ENCODE measurements around the gene GATA3.

The GATA3 gene

GRCh38 chr10:8103543-8103942, 49.1 kb downstream of the GATA3 start:
- DNase-seq, result no peak

GRCh38 chr10:8104005-8104404, 49.5 kb downstream of the GATA3 start:
- no peak for DNase-seq

- DNase-seq, result no peak
These were observed 50.2 kb downstream of the GATA3 start for GRCh38 chr10:8104721-8105120.

- no peak for DNase-seq
These were observed 51.4 kb downstream of the GATA3 start for GRCh38 chr10:8105932-8106331.

- no peak for DNase-seq
These were observed 57.9 kb downstream of the GATA3 start for GRCh38 chr10:8112230-8112905.

GRCh38 chr10:8112942-8113442, 58.5 kb downstream of the GATA3 start:
- no peak for DNase-seq

GRCh38 chr10:8113616-8114015, 59.1 kb downstream of the GATA3 start:
- no peak for DNase-seq

- no peak for DNase-seq
These were observed 60.5 kb downstream of the GATA3 start for GRCh38 chr10:8114741-8115617.

- DNase-seq, result no peak
These were observed 61.1 kb downstream of the GATA3 start for GRCh38 chr10:8115618-8115980.

GRCh38 chr10:8116474-8116873, 62.0 kb downstream of the GATA3 start:
- DNase-seq, result no peak

- DNase-seq, result no peak
These were observed 62.5 kb downstream of the GATA3 start for GRCh38 chr10:8116926-8117493.

GRCh38 chr10:8121201-8121890, 66.9 kb downstream of the GATA3 start:
- DNase-seq, result no peak

- no peak for DNase-seq
These were observed 68.3 kb downstream of the GATA3 start for GRCh38 chr10:8122611-8123369.

- no peak for DNase-seq
These were observed 69.9 kb downstream of the GATA3 start for GRCh38 chr10:8124436-8124835.
